AG10803 (cell line): Measurements from ENCODE around the gene COL21A1.
A peak's percentile ranks its signal among the peaks of the same experiment; 100 is the strongest.

Source experiments
- DNase-seq: peaks from one replicate; pipeline ENCODE4 v3.0.0; 2010; ENCODE audit warnings: low read depth
- H3K4me3 ChIP-seq: 2 replicates; pipeline ENCODE4 v1.5.1; 2011; ENCODE audit warnings: mild to moderate bottlenecking, low read length, control low read depth
- TF ChIP-seq, protein P1 (sequence below): conservative IDR thresholded peaks from 2 replicates; pipeline ENCODE4 v1.5.1; 2011; ENCODE audit warnings: mild to moderate bottlenecking, low read length, control low read depth, inconsistent platforms

Gene COL21A1

DNA sequence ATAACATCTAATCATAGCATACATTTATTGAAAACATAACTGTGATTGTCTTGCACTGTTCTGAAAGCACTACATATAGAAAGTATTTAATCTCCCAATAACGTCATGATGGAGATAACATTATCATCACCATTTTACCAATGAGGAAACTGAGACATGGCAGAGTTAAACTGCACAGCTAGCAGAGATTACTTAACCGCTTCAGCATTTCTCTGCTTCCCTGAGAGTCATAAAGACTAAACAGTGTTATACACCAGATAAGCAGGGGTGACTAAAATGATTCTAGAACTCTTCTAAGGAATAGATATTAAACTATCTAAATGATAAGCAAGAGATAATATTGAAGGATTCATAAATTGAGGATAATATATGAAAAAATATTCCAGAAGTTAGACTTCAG is 188.7 kb downstream of the COL21A1 start:
- TF ChIP-seq, protein P1, sequence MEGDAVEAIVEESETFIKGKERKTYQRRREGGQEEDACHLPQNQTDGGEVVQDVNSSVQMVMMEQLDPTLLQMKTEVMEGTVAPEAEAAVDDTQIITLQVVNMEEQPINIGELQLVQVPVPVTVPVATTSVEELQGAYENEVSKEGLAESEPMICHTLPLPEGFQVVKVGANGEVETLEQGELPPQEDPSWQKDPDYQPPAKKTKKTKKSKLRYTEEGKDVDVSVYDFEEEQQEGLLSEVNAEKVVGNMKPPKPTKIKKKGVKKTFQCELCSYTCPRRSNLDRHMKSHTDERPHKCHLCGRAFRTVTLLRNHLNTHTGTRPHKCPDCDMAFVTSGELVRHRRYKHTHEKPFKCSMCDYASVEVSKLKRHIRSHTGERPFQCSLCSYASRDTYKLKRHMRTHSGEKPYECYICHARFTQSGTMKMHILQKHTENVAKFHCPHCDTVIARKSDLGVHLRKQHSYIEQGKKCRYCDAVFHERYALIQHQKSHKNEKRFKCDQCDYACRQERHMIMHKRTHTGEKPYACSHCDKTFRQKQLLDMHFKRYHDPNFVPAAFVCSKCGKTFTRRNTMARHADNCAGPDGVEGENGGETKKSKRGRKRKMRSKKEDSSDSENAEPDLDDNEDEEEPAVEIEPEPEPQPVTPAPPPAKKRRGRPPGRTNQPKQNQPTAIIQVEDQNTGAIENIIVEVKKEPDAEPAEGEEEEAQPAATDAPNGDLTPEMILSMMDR, result no peak
- H3K4me3 ChIP-seq, result no peak overlapping the region
- DNase-seq, result no peak

DNA sequence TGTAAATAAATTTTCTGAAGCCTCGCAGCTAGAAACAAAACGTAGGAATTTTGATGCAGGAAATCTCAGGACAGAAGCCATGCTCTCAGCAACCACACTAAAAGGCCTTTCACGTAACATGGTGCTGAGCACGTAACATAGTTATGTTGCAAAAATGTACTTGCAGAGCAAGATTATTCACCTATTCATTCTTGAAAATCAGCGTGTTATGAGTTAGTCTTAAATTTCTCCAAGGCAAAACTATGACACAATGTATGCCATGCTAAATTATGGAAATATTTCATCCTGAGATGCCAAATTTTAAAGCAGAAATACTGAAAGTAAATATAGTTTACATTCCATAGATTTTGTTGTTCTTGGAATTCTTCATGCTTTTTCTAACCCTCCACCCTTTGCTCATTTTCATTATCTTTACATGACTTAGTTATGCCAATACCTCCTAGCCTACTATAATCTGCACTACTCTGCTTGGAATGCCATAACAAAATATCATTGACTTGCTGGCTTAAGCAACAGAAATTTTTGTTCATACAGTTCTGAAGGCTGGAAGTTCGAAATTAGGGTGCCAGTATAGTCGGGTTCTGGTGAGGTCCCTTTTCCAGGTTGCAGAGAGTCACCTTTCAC is 192.2 kb downstream of the COL21A1 start:
- TF ChIP-seq, protein P1, result no peak
- DNase-seq, result no peak
- H3K4me3 ChIP-seq, result no peak overlapping the region

GRCh38 chr6:56051202-56051598 is 196.2 kb downstream of the COL21A1 start:
- TF ChIP-seq, protein P1, result no peak
- no peak overlapping the region for H3K4me3 ChIP-seq
- DNase-seq, result no peak

DNA sequence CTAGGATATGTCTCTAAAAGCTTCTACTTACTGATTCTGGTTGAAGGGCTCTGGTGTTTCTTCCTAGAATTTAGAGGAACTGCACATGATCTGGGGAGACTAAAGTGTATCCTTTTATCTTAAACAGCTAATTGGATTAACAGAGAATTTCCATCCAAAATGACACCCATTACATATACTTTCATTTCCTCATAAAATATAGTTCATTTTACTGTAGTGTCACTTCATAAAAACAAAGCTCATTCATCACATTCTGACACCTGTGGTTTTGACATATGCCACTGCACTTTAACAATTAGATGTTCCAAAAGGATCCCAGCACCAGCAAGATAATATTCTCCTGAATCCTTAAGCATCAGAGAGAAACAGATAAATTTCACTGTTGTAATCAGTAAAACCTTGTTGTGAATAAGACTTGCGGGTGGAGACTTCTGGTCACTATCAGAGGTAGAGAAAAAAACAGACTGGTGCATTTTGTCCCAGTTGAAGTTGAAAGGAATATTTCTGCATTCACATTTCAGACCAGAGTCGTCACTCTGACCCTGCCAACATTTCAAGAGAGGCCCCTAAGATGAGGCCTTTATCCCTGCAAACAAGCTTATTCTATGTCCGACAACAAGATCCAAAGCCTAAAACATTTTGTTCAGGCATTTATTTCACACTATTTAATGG is 196.7 kb downstream of the COL21A1 start:
- DNase-seq, result no peak
- TF ChIP-seq, protein P1, result no peak
- no peak overlapping the region for H3K4me3 ChIP-seq

DNA sequence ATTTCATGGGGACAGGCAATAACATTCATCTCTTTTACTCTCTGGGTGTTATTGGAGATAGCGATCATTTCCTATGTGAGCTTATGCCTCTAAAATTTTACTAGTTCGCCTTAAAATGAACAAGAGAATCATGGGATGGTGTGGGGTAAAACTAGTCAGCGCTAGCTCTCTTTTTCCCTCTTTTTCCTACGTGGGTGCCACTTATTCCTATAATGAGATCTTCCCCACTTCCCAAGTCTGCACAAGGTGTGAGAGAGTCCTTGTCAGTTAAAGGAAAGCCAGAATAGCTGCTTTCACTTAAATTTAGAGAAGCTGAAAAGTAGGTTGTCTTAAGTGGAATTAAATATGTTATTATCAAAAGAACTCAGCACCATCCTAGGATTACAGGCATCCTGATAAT is 198.8 kb downstream of the COL21A1 start:
- no peak for DNase-seq
- no peak overlapping the region for H3K4me3 ChIP-seq
- TF ChIP-seq, protein P1, result no peak

GRCh38 chr6:56047931-56048540 is 199.3 kb downstream of the COL21A1 start:
- no peak for DNase-seq
- H3K4me3 ChIP-seq, result no peak overlapping the region
- TF ChIP-seq, protein P1, result no peak

GRCh38 chr6:56046576-56046975 is 200.8 kb downstream of the COL21A1 start:
- TF ChIP-seq, protein P1, result no peak
- H3K4me3 ChIP-seq, result no peak overlapping the region
- peak; percentile 83 for DNase-seq
